Stomach (tissue), 4 donors: Measurements from ENCODE around the gene ZNF580.

ENCODE experiments used
- CTCF ChIP-seq, 7 experiments: fragments of 450-650 bp in 4 of 7; fragments of 200-600 bp in 3 of 7; sonication (generic) in 3 of 7; IDR thresholded peaks; one replicate each; pipeline ENCODE4 v1.5.1; 2016 to 2019; ENCODE audit warnings: antibody characterized with exemption in 7 of 7, control low read depth in 2 of 7, mild to moderate bottlenecking in 1 of 7
- EP300 ChIP-seq: sonication (generic); formaldehyde crosslinking; IDR thresholded peaks from one replicate; pipeline ENCODE4 v1.6.1; 2017; ENCODE audit warnings: antibody characterized with exemption
- POLR2AphosphoS5 ChIP-seq, 3 donors: sonication (generic); formaldehyde crosslinking; IDR thresholded peaks; one replicate each; pipeline ENCODE4 v1.6.1; 2016; ENCODE audit warnings: antibody characterized with exemption in 3 of 3

DNA sequence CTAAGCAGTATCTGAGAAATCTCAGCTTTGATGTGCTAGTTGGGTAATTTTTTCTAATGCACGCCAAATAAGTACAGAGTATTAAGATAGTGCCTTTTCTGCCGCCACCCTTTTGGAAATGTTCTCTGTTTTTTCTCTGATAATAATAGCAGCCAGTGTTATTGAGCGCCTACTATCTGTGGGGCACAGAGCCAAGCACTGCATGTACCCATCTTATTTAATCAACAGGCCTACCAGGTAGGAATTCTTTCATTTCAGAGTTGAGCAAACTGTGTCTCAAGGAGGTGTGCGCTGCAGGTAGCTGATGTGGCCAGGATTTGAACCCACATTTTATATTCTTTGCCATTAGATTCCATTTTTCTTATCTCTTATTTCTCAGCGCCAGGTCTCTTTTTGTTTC lies 35.6 kb downstream of the ZNF580 start:
- peak in 2 of 7 experiments; percentile 22 to 37 for TF ChIP-seq CTCF (IDR thresholded peaks at IDR 0.05)
- no peak for TF ChIP-seq EP300
- peak in 2 of 3 donors; percentile 78 to 86 for TF ChIP-seq POLR2AphosphoS5 (IDR thresholded peaks at IDR 0.05)
